Activated CD8-positive, alpha-beta T cell treated with anti-CD3 and anti-CD28 coated beads, Interleukin-2, amount 10 ng/mL, durations not matched to agents 7 days and 5 days (primary cell): Measurements from ENCODE around the gene TBC1D8B. TPM values are rescaled to one million over a fixed set of nuclear protein-coding genes. Genes with fewer than 3 reads are reported as not detected.
A peak's percentile ranks its signal among the peaks of the same experiment; 100 is the strongest.

Experiments used
- ATAC-seq: fragments of 150-1000 bp; cut with Tn5 transposase; one replicate; pipeline ENCODE4 v1.10.0; 2021; ENCODE audit warnings: moderate library complexity
- CTCF ChIA-PET: fragments of 350-600 bp; sonication (Branson Sonifier 250); formaldehyde crosslinking; loops from one replicate; lab custom pipeline; 2021; ENCODE audit warnings: antibody characterized with exemption; lab: Charles Lee
- POLR2A ChIA-PET: fragments of 350-600 bp; sonication (Branson Sonifier 250); formaldehyde crosslinking; loops from one replicate; lab custom pipeline; 2021; ENCODE audit warnings: antibody characterized with exemption; lab: Charles Lee
- DNase-seq: peaks from one replicate; pipeline ENCODE4 v3.0.0-alpha.2; 2020
- H3K27ac Mint-ChIP-seq: one replicate; pipeline ENCODE4 v1.8.0; 2021; ENCODE audit warnings: mild to moderate bottlenecking, mixed read lengths
- H3K27me3 Mint-ChIP-seq: one replicate; pipeline ENCODE4 v1.8.0; 2021; ENCODE audit warnings: low read depth, mixed read lengths
- H3K36me3 Mint-ChIP-seq: one replicate; pipeline ENCODE4 v1.8.0; 2021; ENCODE audit warnings: low read depth, mixed read lengths
- H3K4me1 Mint-ChIP-seq: one replicate; pipeline ENCODE4 v1.8.0; 2021; ENCODE audit warnings: low read depth, mixed read lengths
- H3K4me3 Mint-ChIP-seq: one replicate; pipeline ENCODE4 v1.8.0; 2021; ENCODE audit warnings: mild to moderate bottlenecking, mixed read lengths
- H3K9me3 Mint-ChIP-seq: one replicate; pipeline ENCODE4 v1.8.0; 2022; ENCODE audit warnings: mixed read lengths; ENCODE audit not compliant: insufficient read depth
- total RNA-seq, 2 experiments: library from RNA; stranded (reverse); gene quantifications; one replicate each; pipeline ENCODE4 v1.2.3, GENCODE V29; 2021

The TBC1D8B gene
- total RNA-seq, 2 experiments from 2014 or later = 0.23 to 0.40 TPM

GRCh38 chrX:106899276-106899675 lies 96.8 kb downstream of the TBC1D8B start:
- CTCF ChIA-PET = interaction anchor here (0.6 to 2.3 kb wide), 9 partner anchors 9 to 933 kb away, joined by 3 to 10 read pairs (median 3); no protein-coding TSS in a partner anchor
- H3K9me3 Mint-ChIP-seq = no peaks in the 10 kb centered on the region
- H3K4me1 Mint-ChIP-seq = no peaks in the 10 kb centered on the region
- DNase-seq (no peak), ATAC-seq (no peak)
- POLR2A ChIA-PET = no interaction called here
- H3K27ac Mint-ChIP-seq = no peak overlapping the region
- H3K27me3 Mint-ChIP-seq = no peaks in the 10 kb centered on the region
- H3K36me3 Mint-ChIP-seq = no peaks in the 10 kb centered on the region
- no peak overlapping the region for H3K4me3 Mint-ChIP-seq

DNA sequence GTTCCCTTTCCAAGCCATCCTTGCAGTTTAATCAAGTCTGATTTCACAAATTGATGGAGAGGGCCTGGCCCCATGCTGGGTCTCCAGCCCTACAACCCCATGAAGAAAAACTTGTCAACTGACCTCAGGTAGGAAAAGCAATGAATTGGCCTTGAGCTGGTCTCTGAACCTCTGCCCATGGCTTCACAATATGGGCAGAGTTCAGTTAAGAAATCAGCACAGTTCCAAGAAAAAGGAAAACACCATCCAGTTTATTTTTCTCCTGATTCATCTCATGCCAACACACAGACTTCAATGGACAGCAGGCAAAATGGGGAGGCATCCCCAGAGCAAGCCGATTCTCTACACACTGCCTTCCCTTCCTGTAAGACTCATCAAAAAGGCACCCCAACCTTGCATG lies 97.4 kb downstream of the TBC1D8B start:
- ATAC-seq (no peak), DNase-seq (no peak)
- no peaks in the 10 kb centered on the region for H3K36me3 Mint-ChIP-seq
- no peak overlapping the region for H3K27ac Mint-ChIP-seq
- H3K27me3 Mint-ChIP-seq = no peaks in the 10 kb centered on the region
- ChIA-PET CTCF (interaction anchor here (0.6 kb wide), 1 partner anchor 933 kb away, joined by 3 read pairs; no protein-coding TSS in a partner anchor), POLR2A (no interaction called here)
- H3K4me1 Mint-ChIP-seq = no peaks in the 10 kb centered on the region
- no peaks in the 10 kb centered on the region for H3K9me3 Mint-ChIP-seq
- no peak overlapping the region for H3K4me3 Mint-ChIP-seq

DNA sequence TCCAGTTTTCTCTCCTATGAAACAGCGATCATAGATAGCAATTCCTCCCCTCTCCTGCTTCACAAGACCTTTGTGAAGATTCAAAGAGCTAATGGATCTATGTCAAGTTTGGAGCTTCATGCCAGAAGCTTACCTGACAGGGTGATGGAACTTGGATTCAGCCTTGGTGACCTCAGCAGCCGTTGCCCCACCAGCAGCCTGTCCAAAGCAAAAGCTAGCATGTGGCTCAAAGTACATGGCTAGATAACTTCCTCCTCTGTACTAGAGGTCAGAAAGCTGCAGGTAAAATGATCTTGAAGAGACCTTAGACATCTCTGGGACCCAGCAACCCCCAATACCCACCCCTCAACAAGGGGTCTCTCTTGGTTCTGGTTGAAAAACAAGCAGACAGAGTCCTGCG lies 98.9 kb downstream of the TBC1D8B start:
- ChIA-PET CTCF (no interaction called here), POLR2A (no interaction called here)
- Mint-ChIP-seq H3K36me3 (no peaks in the 10 kb centered on the region), H3K9me3 (no peaks in the 10 kb centered on the region), H3K4me3 (no peak overlapping the region), H3K4me1 (no peaks in the 10 kb centered on the region), H3K27me3 (no peaks in the 10 kb centered on the region), H3K27ac (no peak overlapping the region)
- DNase-seq (no peak), ATAC-seq (no peak)

- H3K27ac Mint-ChIP-seq = no peak overlapping the region
- ATAC-seq (no peak), DNase-seq (no peak)
- no peak overlapping the region for H3K4me3 Mint-ChIP-seq
- no peaks in the 10 kb centered on the region for H3K27me3 Mint-ChIP-seq
- CTCF ChIA-PET = no interaction called here
- no peaks in the 10 kb centered on the region for H3K9me3 Mint-ChIP-seq
- H3K36me3 Mint-ChIP-seq = no peaks in the 10 kb centered on the region
- H3K4me1 Mint-ChIP-seq = no peaks in the 10 kb centered on the region
- POLR2A ChIA-PET = no interaction called here
These were observed 99.3 kb downstream of the TBC1D8B start for GRCh38 chrX:106901781-106902219.

- Mint-ChIP-seq H3K9me3 (no peaks in the 10 kb centered on the region), H3K4me3 (no peak overlapping the region), H3K27ac (no peak overlapping the region), H3K27me3 (no peaks in the 10 kb centered on the region), H3K4me1 (no peaks in the 10 kb centered on the region), H3K36me3 (no peaks in the 10 kb centered on the region)
- DNase-seq = no peak
- POLR2A ChIA-PET = no interaction called here
- CTCF ChIA-PET = interaction anchor here (1.0 kb wide), 1 partner anchor 8 kb away, joined by 4 read pairs; no protein-coding TSS in a partner anchor
- no peak for ATAC-seq
These were observed 100.2 kb downstream of the TBC1D8B start for GRCh38 chrX:106902684-106903083.

- POLR2A ChIA-PET = no interaction called here
- H3K27me3 Mint-ChIP-seq = no peaks in the 10 kb centered on the region
- H3K9me3 Mint-ChIP-seq = no peaks in the 10 kb centered on the region
- no peak within 1 kb of the TSS for H3K27ac Mint-ChIP-seq
- CTCF ChIA-PET = interaction anchor here (1.0 kb wide), 1 partner anchor 9 kb away, joined by 4 read pairs; no protein-coding TSS in a partner anchor
- ATAC-seq (no peak), DNase-seq (no peak)
- no peaks in the 10 kb centered on the region for H3K36me3 Mint-ChIP-seq
- no peaks in the 10 kb centered on the region for H3K4me1 Mint-ChIP-seq
- no peak within 1 kb of the TSS for H3K4me3 Mint-ChIP-seq
These were observed 100.9 kb downstream of the TBC1D8B start, which contains the start of gene RIPPLY1 for GRCh38 chrX:106903291-106903824. TSS of gene RIPPLY1 (minus strand) at chrX:106903341. CDS start at chrX:106903287, 54 bp downstream.

- Mint-ChIP-seq H3K36me3 (no peaks in the 10 kb centered on the region), H3K9me3 (no peaks in the 10 kb centered on the region), H3K4me1 (no peaks in the 10 kb centered on the region), H3K4me3 (no peak overlapping the region), H3K27me3 (no peaks in the 10 kb centered on the region), H3K27ac (no peak overlapping the region)
- DNase-seq (no peak), ATAC-seq (no peak)
- CTCF ChIA-PET = no interaction called here
- POLR2A ChIA-PET = no interaction called here
These were observed 101.5 kb downstream of the TBC1D8B start for GRCh38 chrX:106903856-106904528.

DNA sequence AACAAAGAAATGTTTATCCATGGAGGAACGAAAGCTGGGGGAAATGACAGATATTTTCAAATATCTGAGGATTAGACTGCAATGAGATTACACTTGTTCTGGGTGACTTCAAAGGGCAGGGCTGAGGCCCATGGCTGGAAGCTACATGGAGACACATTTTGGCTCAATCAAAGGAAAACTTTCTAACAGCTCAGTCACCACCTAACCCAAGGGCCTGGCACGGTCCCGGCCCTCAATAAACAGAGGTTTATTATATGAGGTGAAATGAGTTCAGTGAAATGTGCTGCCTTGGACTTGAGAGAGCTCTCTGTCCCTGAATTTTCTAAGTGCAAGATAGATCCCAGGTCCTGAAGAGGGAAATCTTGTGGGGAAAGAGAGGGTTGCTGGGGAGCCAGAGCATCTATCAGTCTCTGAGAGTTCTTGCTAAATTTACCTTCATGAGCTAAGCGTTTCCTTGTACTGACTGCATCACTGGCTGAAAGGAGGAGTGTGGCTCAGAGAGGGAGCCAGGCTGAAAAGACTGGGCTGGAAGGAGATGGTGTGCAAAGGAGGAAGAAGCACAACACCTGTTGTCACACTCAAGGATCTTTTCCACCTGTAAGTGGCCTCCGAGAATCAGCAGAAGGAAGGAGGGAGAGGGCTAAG lies 102.7 kb downstream of the TBC1D8B start:
- Mint-ChIP-seq H3K4me1 (no peaks in the 10 kb centered on the region), H3K9me3 (no peaks in the 10 kb centered on the region), H3K36me3 (no peaks in the 10 kb centered on the region), H3K27ac (no peak overlapping the region), H3K27me3 (no peaks in the 10 kb centered on the region), H3K4me3 (no peak overlapping the region)
- ChIA-PET POLR2A (interaction anchor here (0.5 kb wide), 1 partner anchor 562 kb away, joined by 3 read pairs; no protein-coding TSS in a partner anchor), CTCF (interaction anchor here (1.1 kb wide), 1 partner anchor 11 kb away, joined by 3 read pairs; no protein-coding TSS in a partner anchor)
- DNase-seq (no peak), ATAC-seq (no peak)

- no peak for ATAC-seq
- Mint-ChIP-seq H3K4me1 (no peaks in the 10 kb centered on the region), H3K9me3 (no peaks in the 10 kb centered on the region), H3K4me3 (no peak overlapping the region), H3K27ac (no peak overlapping the region), H3K27me3 (no peaks in the 10 kb centered on the region), H3K36me3 (no peaks in the 10 kb centered on the region)
- ChIA-PET POLR2A (no interaction called here), CTCF (interaction anchor here (1.3 kb wide), 1 partner anchor 9 kb away, joined by 3 read pairs; no protein-coding TSS in a partner anchor)
- no peak for DNase-seq
These were observed 103.9 kb downstream of the TBC1D8B start for GRCh38 chrX:106906361-106906760.

DNA sequence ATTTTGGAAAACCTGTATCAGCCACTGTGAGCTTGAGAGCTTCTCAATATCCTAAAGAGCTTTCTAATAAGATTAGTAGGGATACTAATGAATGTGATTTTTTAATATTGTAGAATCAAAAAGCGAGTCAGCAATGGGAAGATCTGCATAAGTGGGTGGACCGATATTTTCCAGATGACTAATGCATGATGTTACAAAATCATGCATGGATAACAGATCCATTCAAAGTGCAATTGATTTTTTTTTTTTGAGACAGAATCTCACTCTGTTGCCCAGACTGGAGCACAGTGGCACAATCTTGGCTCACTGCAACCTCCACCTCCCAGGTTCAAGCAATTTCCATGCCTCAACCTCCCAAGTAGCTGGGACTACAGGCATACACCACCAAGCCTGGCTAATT lies 110.4 kb downstream of the TBC1D8B start:
- Mint-ChIP-seq H3K9me3 (no peaks in the 10 kb centered on the region), H3K4me3 (no peak overlapping the region), H3K4me1 (peaks cover 5% of the 10 kb centered on the region), H3K27ac (no peak overlapping the region), H3K36me3 (no peaks in the 10 kb centered on the region), H3K27me3 (peaks cover 8% of the 10 kb centered on the region)
- ATAC-seq = no peak
- ChIA-PET POLR2A (no interaction called here), CTCF (no interaction called here)
- no peak for DNase-seq

DNA sequence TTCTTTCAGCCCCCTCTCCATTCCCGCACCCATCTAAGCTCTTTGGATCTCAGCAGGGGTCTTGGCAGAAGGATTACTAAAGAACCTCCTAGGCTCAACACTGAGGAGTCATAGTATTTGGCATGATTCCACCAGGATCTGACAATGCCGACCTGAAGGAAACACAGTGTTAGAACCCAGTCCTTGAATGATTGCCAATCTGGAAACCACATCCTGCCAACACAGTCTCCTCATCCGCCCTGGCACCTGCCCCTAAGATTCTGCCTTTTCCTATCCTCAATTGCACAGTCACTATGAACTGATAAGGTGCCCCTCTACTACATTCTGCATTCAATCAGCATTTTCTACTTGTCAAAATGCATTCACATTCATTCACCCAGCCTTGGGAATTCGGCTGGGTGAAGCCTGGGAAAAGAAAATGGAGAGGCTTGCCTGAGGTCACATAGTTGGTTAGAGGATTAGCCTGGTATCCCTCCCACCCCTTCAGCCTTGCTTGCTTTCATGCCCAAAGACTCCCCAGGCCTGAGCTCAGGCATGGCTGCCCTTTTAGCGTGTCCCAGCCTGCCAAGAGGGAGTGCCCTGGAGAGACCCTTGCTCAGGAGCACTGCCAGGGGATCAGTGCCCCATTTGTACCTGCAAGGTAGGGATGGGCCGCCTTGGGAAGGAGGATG lies 115.5 kb downstream of the TBC1D8B start:
- H3K36me3 Mint-ChIP-seq = no peaks in the 10 kb centered on the region
- H3K9me3 Mint-ChIP-seq = no peaks in the 10 kb centered on the region
- no peak for ATAC-seq
- H3K27ac Mint-ChIP-seq = no peak overlapping the region
- H3K4me3 Mint-ChIP-seq = no peak overlapping the region
- ChIA-PET POLR2A (no interaction called here), CTCF (no interaction called here)
- H3K4me1 Mint-ChIP-seq = peaks cover 7% of the 10 kb centered on the region
- H3K27me3 Mint-ChIP-seq = peaks cover 8% of the 10 kb centered on the region
- peak; percentile 20 for DNase-seq
